Measurements from ENCODE around the gene CST11. TPM values are rescaled to one million over a fixed set of nuclear protein-coding genes. Genes with fewer than 3 reads are reported as not detected.

Gene CST11
- total and polyA plus RNA-seq, 10 of the 15 experiments (the other 5 are each of a cell fraction or from before 2014, with no cell fraction given): 0.33 TPM; not detected in 9

- H2AFZ ChIP-seq (ENCODE audit: control insufficient read depth, low read depth, low read length): no peak overlapping the region
- SMC1A ChIA-PET (ENCODE audit: uncharacterized antibody, unreplicated experiment): no interaction called here
- no peaks in the 10 kb centered on the region for H3K36me3 ChIP-seq (ENCODE audit: control insufficient read depth in 2 of 2, insufficient read depth in 2 of 2, low read length in 1 of 2)
- no peaks in the 10 kb centered on the region for H3K9me3 ChIP-seq (replicated peaks; ENCODE audit: control insufficient read depth, insufficient read depth, low read length)
- no peaks in the 10 kb centered on the region for H4K20me1 ChIP-seq (ENCODE audit: control insufficient read depth, insufficient read depth)
- in situ Hi-C loops (cut with MboI) (no loop called here), intact Hi-C loops (cut with micrococcal nuclease; ENCODE audit: unreplicated experiment) (no loop called here)
- no peak for ATAC-seq
- 12% methylated on average over 3 of the region's 3 CpGs for WGBS (ENCODE audit: insufficient coverage, insufficient replicate concordance, low lambda C conversion rate, missing lambda C conversion rate)
- CTCF ChIA-PET: interaction anchor here (2.0 to 2.5 kb wide), 2 partner anchors 13 to 18 kb away, joined by 7 to 12 read pairs; no protein-coding TSS in a partner anchor
- peaks cover 2% of the 10 kb centered on the region in 2 experiments; a peak in 1 of 4 replicates for H3K27me3 ChIP-seq (replicated peaks in 1 of 2; ENCODE audit: control insufficient read depth in 2 of 2, insufficient read depth in 2 of 2, low read length in 1 of 2)
- no peaks in the 10 kb centered on the region for H3K4me1 ChIP-seq (ENCODE audit: control insufficient read depth, insufficient read depth, low read length)
- no TSS peak for BruUV-seq (replicated peaks)
- no peak overlapping the region for H3K4me3 ChIP-seq
- H3K27ac ChIP-seq (ENCODE audit: control insufficient read depth, insufficient read depth): no peak overlapping the region
- POLR2A ChIA-PET: no interaction called here
- H3K4me2 ChIP-seq (ENCODE audit: control insufficient read depth, insufficient read depth): no peak overlapping the region
- H3K9ac ChIP-seq (ENCODE audit: control insufficient read depth, insufficient read depth, low read length): no peak overlapping the region
- DNase-seq (ENCODE audit: low read depth, low spot score): no peak
- TF ChIP-seq ZBTB33 (IDR thresholded peaks at IDR 0.05) (no peak), HCFC1 (IDR thresholded peaks at IDR 0.05; ENCODE audit: low read length) (no peak), MTA3 (IDR thresholded peaks at IDR 0.05; ENCODE audit: borderline replicate concordance, low read length) (no peak), USF2 (IDR thresholded peaks at IDR 0.05; ENCODE audit: borderline replicate concordance, low read depth, low read length) (no peak), IRF4 (IDR thresholded peaks at IDR 0.05; ENCODE audit: low read depth, low read length) (no peak), FOXM1 (IDR thresholded peaks at IDR 0.05; ENCODE audit: low read depth, low read length) (no peak), TCF7 (IDR thresholded peaks at IDR 0.05; ENCODE audit: borderline replicate concordance) (no peak), LARP7 (IDR thresholded peaks at IDR 0.05) (no peak), IKZF2 (IDR thresholded peaks at IDR 0.05) (no peak), RAD21 (IDR thresholded peaks at IDR 0.05; ENCODE audit: insufficient read depth, low read depth, low read length) (no peak), YY1 (IDR thresholded peaks at IDR 0.05; ENCODE audit: low read depth, low read length) (no peak), SMAD5 (IDR thresholded peaks at IDR 0.05; ENCODE audit: low read depth) (no peak), EED (IDR thresholded peaks at IDR 0.05; ENCODE audit: low read depth) (no peak), RBBP5 (conservative IDR thresholded peaks at IDR 0.05) (no peak)
- TF ChIP-seq, protein P1, sequence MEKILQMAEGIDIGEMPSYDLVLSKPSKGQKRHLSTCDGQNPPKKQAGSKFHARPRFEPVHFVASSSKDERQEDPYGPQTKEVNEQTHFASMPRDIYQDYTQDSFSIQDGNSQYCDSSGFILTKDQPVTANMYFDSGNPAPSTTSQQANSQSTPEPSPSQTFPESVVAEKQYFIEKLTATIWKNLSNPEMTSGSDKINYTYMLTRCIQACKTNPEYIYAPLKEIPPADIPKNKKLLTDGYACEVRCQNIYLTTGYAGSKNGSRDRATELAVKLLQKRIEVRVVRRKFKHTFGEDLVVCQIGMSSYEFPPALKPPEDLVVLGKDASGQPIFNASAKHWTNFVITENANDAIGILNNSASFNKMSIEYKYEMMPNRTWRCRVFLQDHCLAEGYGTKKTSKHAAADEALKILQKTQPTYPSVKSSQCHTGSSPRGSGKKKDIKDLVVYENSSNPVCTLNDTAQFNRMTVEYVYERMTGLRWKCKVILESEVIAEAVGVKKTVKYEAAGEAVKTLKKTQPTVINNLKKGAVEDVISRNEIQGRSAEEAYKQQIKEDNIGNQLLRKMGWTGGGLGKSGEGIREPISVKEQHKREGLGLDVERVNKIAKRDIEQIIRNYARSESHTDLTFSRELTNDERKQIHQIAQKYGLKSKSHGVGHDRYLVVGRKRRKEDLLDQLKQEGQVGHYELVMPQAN (conservative IDR thresholded peaks at IDR 0.05): no peak
- H3K79me2 ChIP-seq (ENCODE audit: control insufficient read depth, insufficient read depth, low read length): no peaks in the 10 kb centered on the region
- RAD21 ChIA-PET (ENCODE audit: unreplicated experiment): no interaction called here
- FAIRE-seq: no peak
These were observed 6.9 kb upstream of the CST11 start for GRCh38 chr20:23459461-23460150.
